GM12872 (cell line): ENCODE data around the gene HIVEP3.

ENCODE experiments used
- CTCF ChIP-seq: IDR thresholded peaks from 3 replicates; pipeline ENCODE4 v1.5.1; 2011; ENCODE audit warnings: low read depth, mild to moderate bottlenecking, low read length, moderate library complexity; ENCODE audit not compliant: insufficient read depth

The HIVEP3 gene

GRCh38 chr1:41810446-41810845 lies 108.3 kb downstream of the HIVEP3 start:
- TF ChIP-seq CTCF: no peak

GRCh38 chr1:41809692-41810091 lies 109.0 kb downstream of the HIVEP3 start:
- no peak for TF ChIP-seq CTCF

- no peak for TF ChIP-seq CTCF
Measured at GRCh38 chr1:41807390-41807789, 111.3 kb downstream of the HIVEP3 start.

- TF ChIP-seq CTCF: no peak
Measured at GRCh38 chr1:41806472-41807155, 112.1 kb downstream of the HIVEP3 start.

- no peak for TF ChIP-seq CTCF
Measured at GRCh38 chr1:41805771-41806471, 112.8 kb downstream of the HIVEP3 start.

GRCh38 chr1:41804176-41804575 lies 114.5 kb downstream of the HIVEP3 start:
- TF ChIP-seq CTCF: no peak; the same call in 2 of the 3 replicates

- TF ChIP-seq CTCF: no peak
Measured at GRCh38 chr1:41803656-41804055, 115.1 kb downstream of the HIVEP3 start.
